HG03060 (cell line): Measurements from ENCODE around the gene PPEF2.

Experiments used
- ATAC-seq: cut with Tn5 transposase; IDR thresholded peaks from one replicate; pipeline ENCODE4 v1.9.1; 2021; ENCODE audit warnings: low read depth, moderate number of reproducible peaks; ENCODE audit not compliant: unreplicated experiment

Gene PPEF2

GRCh38 chr4:75841641-75842520, 60.4 kb downstream of the PPEF2 start:
- ATAC-seq = no peak

GRCh38 chr4:75834772-75835154, 67.5 kb downstream of the PPEF2 start:
- no peak for ATAC-seq

GRCh38 chr4:75834095-75834771, 68.0 kb downstream of the PPEF2 start:
- no peak for ATAC-seq

GRCh38 chr4:75831856-75832405, 70.3 kb downstream of the PPEF2 start:
- no peak for ATAC-seq

- no peak for ATAC-seq
Measured at GRCh38 chr4:75830906-75831305, 71.3 kb downstream of the PPEF2 start.

- ATAC-seq = no peak
Measured at GRCh38 chr4:75823812-75824211, 78.4 kb downstream of the PPEF2 start.

GRCh38 chr4:75822416-75822815, 79.8 kb downstream of the PPEF2 start:
- ATAC-seq = no peak

GRCh38 chr4:75821966-75822365, 80.3 kb downstream of the PPEF2 start:
- ATAC-seq = no peak

GRCh38 chr4:75821216-75821615, 81.0 kb downstream of the PPEF2 start:
- no peak for ATAC-seq

- no peak for ATAC-seq
Measured at GRCh38 chr4:75820676-75821075, 81.6 kb downstream of the PPEF2 start.

- no peak for ATAC-seq
Measured at GRCh38 chr4:75820197-75820596, 82.1 kb downstream of the PPEF2 start.

- no peak for ATAC-seq
Measured at GRCh38 chr4:75819121-75819520, 83.1 kb downstream of the PPEF2 start.

- no peak for ATAC-seq
Measured at GRCh38 chr4:75817901-75818300, 84.4 kb downstream of the PPEF2 start.
